Osteocyte (in vitro differentiated cells): Measurements from ENCODE around the gene HINT2. TPM values are rescaled to one million over a fixed set of nuclear protein-coding genes. Genes with fewer than 3 reads are reported as not detected.

Experiments used
- DNase-seq: peaks from one replicate; pipeline ENCODE4 v3.0.0; 2021; ENCODE audit warnings: mixed read lengths; ENCODE audit not compliant: unreplicated experiment; ENCODE audit errors: extremely low spot score
- H3K27ac Mint-ChIP-seq: one replicate; pipeline ENCODE4 v1.8.0; 2021; ENCODE audit warnings: mild to moderate bottlenecking, mixed read lengths; ENCODE audit not compliant: unreplicated experiment
- H3K27me3 Mint-ChIP-seq: one replicate; pipeline ENCODE4 v1.8.0; 2021; ENCODE audit warnings: mixed read lengths; ENCODE audit not compliant: unreplicated experiment
- H3K36me3 Mint-ChIP-seq: one replicate; pipeline ENCODE4 v1.8.0; 2021; ENCODE audit warnings: mixed read lengths; ENCODE audit not compliant: unreplicated experiment
- H3K4me1 Mint-ChIP-seq: one replicate; pipeline ENCODE4 v1.8.0; 2021; ENCODE audit warnings: mixed read lengths; ENCODE audit not compliant: unreplicated experiment
- H3K4me3 Mint-ChIP-seq: one replicate; pipeline ENCODE4 v1.8.0; 2021; ENCODE audit warnings: mild to moderate bottlenecking, moderate library complexity, mixed read lengths; ENCODE audit not compliant: unreplicated experiment
- H3K9me3 Mint-ChIP-seq: one replicate; pipeline ENCODE4 v1.8.0; 2021; ENCODE audit warnings: mixed read lengths; ENCODE audit not compliant: unreplicated experiment
- CTCF ChIP-seq: fragments of 200-600 bp; sonication (generic); IDR thresholded peaks from 2 replicates; pipeline ENCODE4 v1.5.0; 2021; ENCODE audit warnings: antibody characterized with exemption, mild to moderate bottlenecking, moderate library complexity
- total RNA-seq: library from RNA; stranded (reverse); gene quantifications from 2 replicates; pipeline ENCODE4 v1.2.1, GENCODE V29; 2021

HINT2 gene
- total RNA-seq, 1 donor from 2014 or later: 36.0 TPM

GRCh38 chr9:35792826-35793225 lies 22.0 kb downstream of the HINT2 start:
- Mint-ChIP-seq H3K9me3 (no peaks in the 10 kb centered on the region), H3K27me3 (no peaks in the 10 kb centered on the region), H3K4me1 (peaks cover 37% of the 10 kb centered on the region), H3K36me3 (peaks cover 2% of the 10 kb centered on the region), H3K27ac (peak overlapping the region; percentile 50), H3K4me3 (peak overlapping the region; percentile 44)
- no peak for DNase-seq
- TF ChIP-seq CTCF: no peak

- Mint-ChIP-seq H3K4me3 (peak overlapping the region; percentile 6), H3K27ac (no peak overlapping the region), H3K9me3 (no peaks in the 10 kb centered on the region), H3K27me3 (no peaks in the 10 kb centered on the region), H3K4me1 (peaks cover 37% of the 10 kb centered on the region), H3K36me3 (peaks cover 2% of the 10 kb centered on the region)
- no peak for TF ChIP-seq CTCF
- no peak for DNase-seq
Observed at GRCh38 chr9:35792024-35792813, 22.6 kb downstream of the HINT2 start.

- DNase-seq: no peak
- H3K4me1 Mint-ChIP-seq: peaks cover 37% of the 10 kb centered on the region
Observed at GRCh38 chr9:35791297-35791921, 23.4 kb downstream of the HINT2 start, which contains the start of gene NPR2. Gene NPR2 (plus strand): TSS chr9:35791591. CDS start chr9:35792409, 818 bp downstream.

GRCh38 chr9:35790385-35791296 lies 24.2 kb downstream of the HINT2 start:
- DNase-seq: peak; percentile 89
- Mint-ChIP-seq H3K4me3 (peak overlapping the region; percentile 72), H3K27me3 (peaks cover 8% of the 10 kb centered on the region), H3K36me3 (peaks cover 2% of the 10 kb centered on the region), H3K27ac (peak overlapping the region; percentile 73), H3K9me3 (no peaks in the 10 kb centered on the region), H3K4me1 (peaks cover 37% of the 10 kb centered on the region)
- TF ChIP-seq CTCF: peak; percentile 86

More at GRCh38 chr9:35791297-35791921, 23.4 kb downstream of the HINT2 start, which contains the start of gene NPR2:
- peak within 1 kb of the TSS; percentile 73 for H3K27ac Mint-ChIP-seq
- peak within 1 kb of the TSS; percentile 72 for H3K4me3 Mint-ChIP-seq
- peaks cover 2% of the 10 kb centered on the region for H3K36me3 Mint-ChIP-seq
- no peak for TF ChIP-seq CTCF
- peaks cover under 1% of the 10 kb centered on the region for H3K27me3 Mint-ChIP-seq
- H3K9me3 Mint-ChIP-seq: no peaks in the 10 kb centered on the region
